ENCODE results near the gene TAC4. TPM values are rescaled to one million over a fixed set of nuclear protein-coding genes. Genes with fewer than 3 reads are reported as not detected.

Gene TAC4
- total RNA-seq, 1 donor from 2014 or later: not detected

GRCh38 chr17:49819651-49820050 is 28.2 kb downstream of the TAC4 start:
- no peaks in the 10 kb centered on the region for H3K27me3 Mint-ChIP-seq (ENCODE audit: low read depth)
- H3K4me3 Mint-ChIP-seq: no peak overlapping the region
- no peak overlapping the region for H3K27ac Mint-ChIP-seq (ENCODE audit: unreplicated experiment)
- no peaks in the 10 kb centered on the region for H3K9me3 Mint-ChIP-seq
- no peak for DNase-seq (ENCODE audit: low read depth, low spot score)
- no peak for TF ChIP-seq CTCF (conservative IDR thresholded peaks at IDR 0.05)
- H3K4me1 Mint-ChIP-seq: peaks cover 39% of the 10 kb centered on the region
- H3K36me3 Mint-ChIP-seq (ENCODE audit: low read depth): peaks cover 17% of the 10 kb centered on the region

GRCh38 chr17:49819138-49819537 is 28.7 kb downstream of the TAC4 start:
- TF ChIP-seq CTCF (conservative IDR thresholded peaks at IDR 0.05): no peak
- Mint-ChIP-seq H3K4me1 (peaks cover 45% of the 10 kb centered on the region), H3K27ac (ENCODE audit: unreplicated experiment) (no peak overlapping the region), H3K36me3 (ENCODE audit: low read depth) (peaks cover 17% of the 10 kb centered on the region), H3K9me3 (no peaks in the 10 kb centered on the region), H3K27me3 (ENCODE audit: low read depth) (no peaks in the 10 kb centered on the region), H3K4me3 (peak overlapping the region; percentile 2)
- DNase-seq (ENCODE audit: low read depth, low spot score): no peak

GRCh38 chr17:49817993-49818392 is 29.9 kb downstream of the TAC4 start:
- no peak overlapping the region for H3K27ac Mint-ChIP-seq (ENCODE audit: unreplicated experiment)
- H3K9me3 Mint-ChIP-seq: no peaks in the 10 kb centered on the region
- peaks cover 18% of the 10 kb centered on the region for H3K36me3 Mint-ChIP-seq (ENCODE audit: low read depth)
- peaks cover 53% of the 10 kb centered on the region for H3K4me1 Mint-ChIP-seq
- no peaks in the 10 kb centered on the region for H3K27me3 Mint-ChIP-seq (ENCODE audit: low read depth)
- no peak for DNase-seq (ENCODE audit: low read depth, low spot score)
- H3K4me3 Mint-ChIP-seq: peak overlapping the region; percentile 41
- no peak for TF ChIP-seq CTCF (conservative IDR thresholded peaks at IDR 0.05)

GRCh38 chr17:49815761-49816281 is 32.0 kb downstream of the TAC4 start:
- Mint-ChIP-seq H3K27ac (ENCODE audit: unreplicated experiment) (peak overlapping the region; percentile 95), H3K36me3 (ENCODE audit: low read depth) (peaks cover 16% of the 10 kb centered on the region), H3K9me3 (no peaks in the 10 kb centered on the region), H3K27me3 (ENCODE audit: low read depth) (no peaks in the 10 kb centered on the region), H3K4me1 (peaks cover 53% of the 10 kb centered on the region), H3K4me3 (peak overlapping the region; percentile 81)
- TF ChIP-seq CTCF (conservative IDR thresholded peaks at IDR 0.05): no peak
- DNase-seq (ENCODE audit: low read depth, low spot score): no peak

- Mint-ChIP-seq H3K9me3 (no peaks in the 10 kb centered on the region), H3K27ac (ENCODE audit: unreplicated experiment) (peak overlapping the region; percentile 95), H3K4me3 (peak overlapping the region; percentile 81), H3K36me3 (ENCODE audit: low read depth) (peaks cover 16% of the 10 kb centered on the region), H3K4me1 (peaks cover 53% of the 10 kb centered on the region), H3K27me3 (ENCODE audit: low read depth) (no peaks in the 10 kb centered on the region)
- no peak for DNase-seq (ENCODE audit: low read depth, low spot score)
- no peak for TF ChIP-seq CTCF (conservative IDR thresholded peaks at IDR 0.05)
These were observed 32.9 kb downstream of the TAC4 start for GRCh38 chr17:49814781-49815529.

All from neural crest cell (in vitro differentiated cells).